NT2/D1 (cell line): ENCODE measurements around the gene LATS1.
"Not testable (repeated sequence)": the region's sequence is repeated elsewhere in the genome, so short reads cannot be mapped to it uniquely, and the experiment has no call there.

Experiments
- DNase-seq: peaks from one replicate; pipeline ENCODE4 v3.0.0-alpha.2; 2011; ENCODE audit warnings: low read depth, low spot score
- H3K27me3 ChIP-seq: 2 replicates; pipeline ENCODE4 v1.6.0; 2011; ENCODE audit warnings: mild to moderate bottlenecking; ENCODE audit not compliant: insufficient read length, insufficient read depth
- H3K36me3 ChIP-seq: 2 replicates; pipeline ENCODE4 v1.6.1; 2011; ENCODE audit warnings: mild to moderate bottlenecking, low read length, mixed read lengths; ENCODE audit not compliant: insufficient read depth, insufficient read length
- H3K4me1 ChIP-seq: 2 replicates; pipeline ENCODE4 v1.5.1; 2011; ENCODE audit not compliant: insufficient read depth, insufficient read length
- H3K4me3 ChIP-seq: 2 replicates; pipeline ENCODE4 v1.5.1; 2011; ENCODE audit warnings: low read depth; ENCODE audit not compliant: insufficient read length
- H3K9ac ChIP-seq: 2 replicates; pipeline ENCODE4 v1.6.0; 2011; ENCODE audit warnings: low read depth; ENCODE audit not compliant: insufficient read length
- H3K9me3 ChIP-seq: 2 replicates; pipeline ENCODE4 v1.5.1; 2011; ENCODE audit warnings: mild to moderate bottlenecking, low read length; ENCODE audit not compliant: insufficient read depth
- SUZ12 ChIP-seq: IDR thresholded peaks from 2 replicates; pipeline ENCODE4 v1.6.1; 2011; ENCODE audit not compliant: insufficient read length, insufficient read depth; ENCODE audit errors: extremely low read depth
- YY1 ChIP-seq: IDR thresholded peaks from 2 replicates; pipeline ENCODE4 v1.6.1; 2011; ENCODE audit not compliant: insufficient read length, insufficient read depth
- ZNF274 ChIP-seq: IDR thresholded peaks from 2 replicates; pipeline ENCODE4 v1.6.1; 2011; ENCODE audit warnings: mild to moderate bottlenecking, low read depth, low read length

LATS1 gene

DNA sequence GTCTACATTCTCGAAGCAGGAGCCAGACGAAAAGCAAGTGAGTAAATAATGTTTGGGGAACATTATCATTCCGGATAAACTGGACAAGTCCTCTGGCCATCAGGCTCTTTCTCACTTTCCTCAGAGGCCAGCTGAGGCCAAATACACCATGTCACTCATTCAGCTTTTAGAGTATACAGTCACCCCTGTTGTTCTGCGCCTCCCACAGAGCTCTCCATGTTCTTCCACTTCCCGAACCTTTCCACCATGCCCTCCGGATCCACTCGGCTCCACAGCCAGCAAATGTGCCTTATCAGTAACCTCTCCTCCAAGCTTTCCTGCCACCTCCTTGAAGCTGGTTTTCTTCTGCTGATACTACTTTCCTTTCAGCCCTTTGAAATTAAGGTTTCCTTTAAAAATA is 31.7 kb downstream of the LATS1 start:
- no peaks in the 10 kb centered on the region for H3K9me3 ChIP-seq
- no peak overlapping the region for H3K9ac ChIP-seq
- TF ChIP-seq SUZ12 = no peak
- TF ChIP-seq YY1 = no peak
- no peak for TF ChIP-seq ZNF274
- DNase-seq = no peak
- H3K4me1 ChIP-seq = no peaks in the 10 kb centered on the region
- no peaks in the 10 kb centered on the region for H3K27me3 ChIP-seq
- no peak overlapping the region for H3K4me3 ChIP-seq
- peaks cover 41% of the 10 kb centered on the region for H3K36me3 ChIP-seq

DNA sequence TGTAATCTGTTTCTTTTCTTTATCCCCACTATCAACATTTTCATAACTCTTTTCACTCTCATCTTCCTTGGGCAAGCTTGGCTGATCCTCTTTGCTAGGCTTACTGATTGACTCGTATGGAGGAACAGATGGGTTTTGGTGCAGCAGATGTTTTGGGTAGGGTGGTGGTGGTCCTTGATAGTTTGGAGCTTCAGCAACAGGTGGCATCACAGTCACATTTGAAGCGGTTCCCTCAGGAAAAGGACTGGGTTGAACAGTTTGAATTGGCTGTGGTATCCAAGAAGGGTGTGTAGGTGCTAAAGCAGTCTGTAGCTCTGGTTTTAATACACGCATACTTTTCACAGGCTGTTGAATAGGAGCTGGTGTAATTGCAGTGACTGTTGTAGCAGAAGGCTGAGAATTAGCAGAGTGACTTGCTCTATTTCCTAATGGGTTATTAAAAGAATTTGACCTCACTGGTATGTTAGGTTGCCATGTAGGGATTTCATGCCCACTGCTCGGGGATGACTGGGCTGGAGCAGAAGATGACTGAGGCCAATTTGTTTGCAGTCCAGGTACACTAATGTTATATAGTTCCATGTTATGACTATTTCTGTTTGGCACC is 34.5 kb downstream of the LATS1 start:
- no peak overlapping the region for H3K4me3 ChIP-seq
- H3K27me3 ChIP-seq = no peaks in the 10 kb centered on the region
- peaks cover 38% of the 10 kb centered on the region for H3K36me3 ChIP-seq
- H3K4me1 ChIP-seq = no peaks in the 10 kb centered on the region
- H3K9me3 ChIP-seq = no peaks in the 10 kb centered on the region
- H3K9ac ChIP-seq = no peak overlapping the region
- TF ChIP-seq SUZ12 = no peak
- TF ChIP-seq ZNF274 = no peak
- no peak for TF ChIP-seq YY1
- DNase-seq = no peak

- H3K4me1 ChIP-seq, DNase-seq, H3K9me3 ChIP-seq, H3K9ac ChIP-seq, H3K27me3 ChIP-seq, H3K4me3 ChIP-seq: not testable (repeated sequence)
- H3K36me3 ChIP-seq = peaks cover 46% of the 10 kb centered on the region
Observed at GRCh38 chr6:149681845-149682244, 36.1 kb downstream of the LATS1 start.

GRCh38 chr6:149681209-149681608 is 36.7 kb downstream of the LATS1 start:
- Histone ChIP-seq H3K9me3 (no peaks in the 10 kb centered on the region), H3K27me3 (no peaks in the 10 kb centered on the region), H3K4me3 (no peak overlapping the region), H3K4me1 (no peaks in the 10 kb centered on the region), H3K36me3 (peaks cover 49% of the 10 kb centered on the region), H3K9ac (no peak overlapping the region)
- no peak for TF ChIP-seq ZNF274
- no peak for TF ChIP-seq SUZ12
- no peak for TF ChIP-seq YY1
- no peak for DNase-seq

DNA sequence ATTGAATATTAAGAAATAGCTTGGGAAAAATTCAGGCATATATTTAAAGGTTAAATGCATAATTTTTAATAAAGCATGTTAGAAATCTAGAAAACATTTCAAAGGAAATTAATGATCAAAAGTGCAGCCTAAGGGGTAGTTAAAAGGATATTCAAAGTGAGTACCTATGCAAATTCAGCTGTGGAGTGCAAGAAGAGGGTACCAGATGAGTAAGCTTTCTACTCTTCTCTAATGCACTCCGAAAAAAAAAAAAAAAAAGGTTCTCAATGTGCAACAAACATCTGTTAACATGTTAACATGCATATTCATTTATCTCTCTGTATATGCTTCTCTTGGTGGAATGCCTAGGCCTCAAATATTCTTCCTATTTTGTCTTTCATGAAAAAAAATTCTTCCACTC is 37.4 kb downstream of the LATS1 start:
- H3K36me3 ChIP-seq = peaks cover 53% of the 10 kb centered on the region
- H3K9ac ChIP-seq = no peak overlapping the region
- no peaks in the 10 kb centered on the region for H3K4me1 ChIP-seq
- H3K4me3 ChIP-seq = no peak overlapping the region
- H3K27me3 ChIP-seq = no peaks in the 10 kb centered on the region
- no peak for DNase-seq
- H3K9me3 ChIP-seq = no peaks in the 10 kb centered on the region
- TF ChIP-seq ZNF274 = no peak
- TF ChIP-seq YY1 = no peak
- TF ChIP-seq SUZ12 = no peak

DNA sequence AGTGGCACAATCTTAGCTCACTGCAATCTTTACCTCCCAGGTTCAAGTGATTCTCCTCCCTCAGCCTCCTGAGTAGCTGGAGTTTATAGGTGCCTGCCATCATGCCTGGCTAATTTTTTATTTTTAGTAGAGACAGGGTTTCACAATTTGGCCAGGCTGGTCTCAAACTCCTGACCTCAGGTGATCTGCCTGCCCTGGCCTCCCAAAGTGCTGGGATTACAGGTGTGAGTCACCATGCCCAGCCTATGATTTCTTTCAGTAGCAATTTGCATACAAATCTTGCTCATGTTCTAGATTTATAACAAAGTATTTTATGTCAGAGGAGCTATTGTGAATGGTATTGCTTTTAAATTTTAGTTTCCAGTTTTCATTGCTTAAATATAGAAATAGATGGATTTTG is 45.6 kb downstream of the LATS1 start:
- not testable (repeated sequence) for H3K27me3 ChIP-seq, H3K4me1 ChIP-seq, DNase-seq, H3K9ac ChIP-seq, H3K4me3 ChIP-seq, H3K9me3 ChIP-seq
- peaks cover 69% of the 10 kb centered on the region for H3K36me3 ChIP-seq

DNA sequence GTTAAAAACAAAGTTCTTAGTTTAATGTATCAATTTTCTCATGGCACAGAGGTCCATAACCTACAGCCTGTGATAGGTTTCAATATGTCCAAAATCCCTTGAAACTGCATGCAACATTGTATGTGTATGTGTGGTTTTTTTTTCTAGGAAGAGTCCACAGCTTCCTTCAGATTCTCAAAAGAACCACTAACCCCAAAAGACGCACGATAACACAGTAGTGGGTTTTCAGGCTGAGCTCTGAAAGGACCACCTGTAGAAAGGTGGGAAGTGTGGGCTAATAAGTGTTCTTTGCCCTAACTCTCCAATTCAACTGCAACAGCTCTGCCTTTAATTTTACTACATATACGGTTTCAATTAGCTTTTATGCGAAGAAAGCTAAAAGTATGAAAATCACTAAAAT is 57.9 kb downstream of the LATS1 start:
- Histone ChIP-seq H3K9me3 (no peaks in the 10 kb centered on the region), H3K4me1 (no peaks in the 10 kb centered on the region), H3K36me3 (peaks cover 45% of the 10 kb centered on the region)

DNA sequence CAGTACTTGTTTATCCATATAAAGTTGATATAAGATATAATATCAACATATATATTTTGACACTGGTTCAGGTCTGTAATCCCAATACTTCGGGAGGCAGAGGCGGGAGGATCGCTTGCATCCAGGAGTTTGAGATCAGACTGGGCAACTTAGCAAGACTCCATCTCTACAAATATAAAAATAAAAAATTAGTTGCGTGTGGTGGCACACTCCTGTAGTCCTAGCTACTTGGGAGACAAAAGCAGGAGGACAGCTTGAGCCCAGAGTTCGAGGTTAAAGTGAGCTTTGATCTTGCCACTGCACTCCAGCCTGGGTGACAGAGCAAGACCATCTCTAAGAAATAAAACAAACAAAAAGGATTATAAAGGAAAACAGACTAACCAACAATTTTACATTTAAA is 60.5 kb downstream of the LATS1 start:
- TF ChIP-seq SUZ12 = no peak
- no peak for TF ChIP-seq ZNF274
- no peak for TF ChIP-seq YY1
- Histone ChIP-seq H3K27me3 (no peaks in the 10 kb centered on the region), H3K4me3 (no peak overlapping the region), H3K4me1 (no peaks in the 10 kb centered on the region), H3K9me3 (no peaks in the 10 kb centered on the region), H3K36me3 (peaks cover 23% of the 10 kb centered on the region), H3K9ac (no peak overlapping the region)
- DNase-seq = no peak

More for the DNA sequence above, 57.9 kb downstream of the LATS1 start:
- no peak overlapping the region for H3K9ac ChIP-seq
- no peaks in the 10 kb centered on the region for H3K27me3 ChIP-seq
- DNase-seq = no peak
- TF ChIP-seq YY1 (no peak), SUZ12 (no peak), ZNF274 (no peak)
- no peak overlapping the region for H3K4me3 ChIP-seq
